HepG2 (cell line): ENCODE results near the gene DGUOK. TPM values are rescaled to one million over a fixed set of nuclear protein-coding genes. Genes with fewer than 3 reads are reported as not detected.
A peak's percentile ranks its signal among the peaks of the same experiment; 100 is the strongest.

Experiments used
- ATAC-seq: fragments of 200-7000 bp; cut with Tn5 transposase; 3 replicates; pipeline ENCODE4 v1.9.1; 2020; ENCODE audit warnings: mild to moderate bottlenecking, moderate library complexity
- BruUV-seq: library from RNA; stranded (reverse); fragments of 400-500 nt; replicated peaks from 2 replicates; lab custom pipeline; 2021; lab: Mats Ljungman, UMichigan
- CTCF ChIA-PET: fragments of 300-600 bp; formaldehyde crosslinking; extraction: SDS; loops from one replicate; lab custom pipeline; 2021; ENCODE audit warnings: low total read pairs, inconsistent platforms, low intra/inter-chr PET ratio; lab: Yijun Ruan, JAX
- POLR2A ChIA-PET: fragments of 350-600 bp; sonication (Branson Sonifier 250); formaldehyde crosslinking; loops from one replicate; lab custom pipeline; 2020; ENCODE audit warnings: antibody characterized with exemption, inconsistent platforms; lab: Yijun Ruan, JAX
- DNase-seq: peaks from one replicate; pipeline ENCODE4 v3.0.0-alpha.2; 2015; ENCODE audit warnings: low spot score
- FAIRE-seq: peaks from 3 replicates; lab custom pipeline; 2011; peaks lifted over from hg19 to GRCh38; lab: Jason Lieb, UNC
- H2AFZ ChIP-seq: one replicate; pipeline ENCODE4 v1.6.1; 2011; ENCODE audit warnings: low read length, inconsistent platforms
- H3K27ac ChIP-seq: fragments of 300-600 bp; 3 replicates; pipeline ENCODE4 v1.8.0; 2011; ENCODE audit warnings: mixed run types, mild to moderate bottlenecking, mixed read lengths, low read length, inconsistent platforms; ENCODE audit not compliant: insufficient read depth; ENCODE audit errors: extremely low read length
- H3K27me3 ChIP-seq, 2 experiments: fragments of 200-600 bp in 1 of 2; 2 replicates in 1 of 2; 3 replicates in 1 of 2; pipeline versions ENCODE4 v1.6.0 to v1.8.0; 2011; ENCODE audit warnings: low read length in 2 of 2, mild to moderate bottlenecking in 2 of 2, moderate library complexity in 2 of 2, inconsistent platforms in 1 of 2; ENCODE audit not compliant: insufficient read depth in 2 of 2, control insufficient read depth in 1 of 2
- H3K36me3 ChIP-seq, 2 experiments: fragments of 200-600 bp in 1 of 2; replicated peaks in 1 of 2; 2 replicates in 1 of 2; 3 replicates in 1 of 2; pipeline versions ENCODE4 v1.5.1 to v1.8.0; 2011; ENCODE audit warnings: low read length in 2 of 2, inconsistent platforms in 1 of 2; ENCODE audit not compliant: insufficient read depth in 2 of 2, control insufficient read depth in 1 of 2
- H3K4me1 ChIP-seq: 2 replicates; pipeline ENCODE4 v1.5.1; 2012; ENCODE audit warnings: low read length, inconsistent platforms; ENCODE audit not compliant: insufficient read depth
- H3K4me2 ChIP-seq: 2 replicates; pipeline ENCODE4 v1.6.0; 2011; ENCODE audit warnings: low read depth, low read length, inconsistent platforms
- H3K4me3 ChIP-seq, 3 experiments: fragments of 200-600 bp in 1 of 3; sonication (generic), shearing (Covaris generic) in 1 of 3; replicated peaks in 1 of 3; 2 replicates each; pipeline ENCODE4 v1.5.1; 2011 to 2016; ENCODE audit warnings: low read length in 3 of 3, inconsistent platforms in 2 of 3, low read depth in 2 of 3, mild to moderate bottlenecking in 2 of 3, control low read depth in 1 of 3, mixed read lengths in 1 of 3; ENCODE audit not compliant: insufficient read depth in 1 of 3
- H3K79me2 ChIP-seq: one replicate; pipeline ENCODE4 v1.6.1; 2011; ENCODE audit warnings: low read length, inconsistent platforms; ENCODE audit not compliant: insufficient read depth
- H3K9ac ChIP-seq: 2 replicates; pipeline ENCODE4 v1.6.0; 2011; ENCODE audit warnings: mild to moderate bottlenecking, low read depth, low read length, inconsistent platforms; ENCODE audit not compliant: insufficient read depth
- H3K9me3 ChIP-seq: 2 replicates; pipeline ENCODE4 v1.5.1; 2012; ENCODE audit warnings: mild to moderate bottlenecking, low read length
- H4K20me1 ChIP-seq: 2 replicates; pipeline ENCODE4 v1.6.0; 2011; ENCODE audit warnings: inconsistent platforms, mild to moderate bottlenecking, low read length, moderate library complexity; ENCODE audit not compliant: insufficient read depth
- FOSL1 ChIP-seq: sonication (generic); formaldehyde crosslinking; IDR thresholded peaks from 2 replicates; pipeline ENCODE4 v1.9.0; 2021; ENCODE audit warnings: missing genetic modification reagents, borderline replicate concordance
- HNRNPUL1 ChIP-seq: fragments of 200-400 bp; formaldehyde crosslinking; IDR thresholded peaks from 2 replicates; pipeline ENCODE4 v1.6.1; 2017; ENCODE audit warnings: low read depth, mild to moderate bottlenecking, low read length, moderate library complexity
- HOXA7 ChIP-seq: sonication (generic); formaldehyde crosslinking; IDR thresholded peaks from 2 replicates; pipeline ENCODE4 v1.8.1; 2022; ENCODE audit warnings: mild to moderate bottlenecking, missing genetic modification reagents, moderate library complexity
- KLF16 ChIP-seq, 2 experiments: sonication (generic) in 1 of 2; formaldehyde crosslinking in 1 of 2; IDR thresholded peaks; 2 replicates each; pipeline versions ENCODE4 v1.6.1 to v1.8.0; 2016 to 2023; ENCODE audit warnings: missing genetic modification reagents in 2 of 2, missing compliant biosample characterization in 1 of 2
- NR2F2 ChIP-seq: IDR thresholded peaks from 2 replicates; pipeline ENCODE4 v1.6.1; 2012; ENCODE audit warnings: low read depth, inconsistent platforms, borderline replicate concordance
- RAD51 ChIP-seq: fragments of 450-650 bp; IDR thresholded peaks from 2 replicates; pipeline ENCODE4 v1.6.1; 2016; ENCODE audit warnings: borderline replicate concordance
- TOE1 ChIP-seq: sonication (generic); formaldehyde crosslinking; IDR thresholded peaks from 2 replicates; pipeline ENCODE4 v1.4.0; 2020; ENCODE audit warnings: mild to moderate bottlenecking, missing genetic modification reagents
- ZBED4 ChIP-seq: sonication (generic); formaldehyde crosslinking; IDR thresholded peaks from 2 replicates; pipeline ENCODE4 v1.4.0; 2020; ENCODE audit warnings: missing genetic modification reagents, borderline replicate concordance
- ZFP82 ChIP-seq: sonication (generic); formaldehyde crosslinking; IDR thresholded peaks from 2 replicates; pipeline ENCODE4 v1.5.1; 2020; ENCODE audit warnings: mild to moderate bottlenecking, missing genetic modification reagents, borderline replicate concordance
- ZFP90 ChIP-seq: sonication (generic); formaldehyde crosslinking; IDR thresholded peaks from 2 replicates; pipeline ENCODE4 v1.8.0; 2022; ENCODE audit warnings: missing genetic modification reagents, mild to moderate bottlenecking, inconsistent platforms, borderline replicate concordance
- ZNF292 ChIP-seq: sonication (generic); formaldehyde crosslinking; IDR thresholded peaks from 2 replicates; pipeline ENCODE4 v1.8.1; 2022; ENCODE audit warnings: mild to moderate bottlenecking, low read depth, missing genetic modification reagents, borderline replicate concordance
- ZNF564 ChIP-seq: sonication (generic); formaldehyde crosslinking; IDR thresholded peaks from 2 replicates; pipeline ENCODE4 v1.8.1; 2023; ENCODE audit warnings: mild to moderate bottlenecking, missing genetic modification reagents
- WGBS: methylation state at CpG from one replicate; pipeline ENCODE4 v1.1.6; 2017; ENCODE audit warnings: low lambda C conversion rate; 5-methylcytosine and 5-hydroxymethylcytosine counted together
- in situ Hi-C: cut with HindIII; loops from 2 replicates; pipeline ENCODE4 v1.10.0; 2017; ENCODE audit warnings: low pct_unique_long_range_greater_than_20kb; ENCODE audit not compliant: extremely low pct_ligation_motif_present
- intact Hi-C: fragments of 100-400 bp; cut with micrococcal nuclease; formaldehyde crosslinking; loops from one replicate; pipeline ENCODE4 v1.10.0; 2022; ENCODE audit not compliant: unreplicated experiment
- polyA plus RNA-seq, 8 experiments: library from polyadenylated mRNA; depleted of rRNA in 3 of 8; stranded (reverse) in 7 of 8; unstranded in 1 of 8; fragments of >200 nt; fragmentation: Illumina TruSeq in 4 of 8; extraction: Trizol in 4 of 8; gene quantifications; 2 replicates each; pipeline versions ENCODE4 v1.2.1 to v1.2.3, GENCODE V29; 2011 to 2016; ENCODE audit warnings: low read depth in 4 of 8, missing spikeins in 1 of 8, mixed read lengths in 1 of 8; ENCODE audit not compliant: insufficient read depth in 1 of 8
- total RNA-seq, 5 experiments: library from RNA; depleted of rRNA; stranded (reverse); fragments of >200 nt; fragmentation: Illumina TruSeq; extraction: Trizol; gene quantifications; 2 replicates each; pipeline ENCODE4 v1.2.3, GENCODE V29; 2016; ENCODE audit warnings: low read depth in 1 of 5

DGUOK gene
- total and polyA plus RNA-seq, 2 of the 13 experiments (the other 11 are each of a cell fraction or from before 2014, with no cell fraction given), result 105 to 137 TPM

DNA sequence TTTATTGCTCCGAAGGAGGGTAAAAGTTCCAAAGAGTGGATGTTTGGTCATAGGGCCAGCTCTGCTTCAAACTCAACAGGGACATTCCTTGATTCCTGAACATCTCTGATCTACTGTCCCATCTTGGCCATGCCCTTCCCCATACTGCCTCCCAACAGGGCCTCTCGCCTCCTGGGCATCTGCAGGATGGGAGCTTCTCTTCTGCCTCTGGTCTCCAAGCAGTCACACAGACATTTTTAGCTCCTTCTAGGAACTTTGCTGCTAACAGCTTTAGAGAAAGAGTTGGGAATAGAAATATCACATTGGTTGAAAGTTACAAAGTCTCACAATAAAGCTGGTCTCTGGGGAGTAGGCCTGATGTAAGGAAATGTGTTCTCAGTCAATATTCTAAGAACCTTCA, 9.4 kb upstream of the DGUOK start:
- intact Hi-C loops, result no loop called here
- H3K4me3 ChIP-seq, result no peak overlapping the region
- ChIA-PET CTCF (no interaction called here), POLR2A (no interaction called here)
- no peak overlapping the region for H3K27ac ChIP-seq
- in situ Hi-C loops, result no loop called here
- BruUV-seq, result no TSS peak
- no peaks in the 10 kb centered on the region for H3K36me3 ChIP-seq
- H3K9me3 ChIP-seq, result no peaks in the 10 kb centered on the region
- H4K20me1 ChIP-seq, result no peaks in the 10 kb centered on the region
- no peak overlapping the region for H3K4me2 ChIP-seq
- H3K9ac ChIP-seq, result no peak overlapping the region
- no peak for ATAC-seq
- 5% methylated on average over 2 of the region's 2 CpGs for WGBS
- no peak for DNase-seq
- H3K4me1 ChIP-seq, result peaks cover 11% of the 10 kb centered on the region; the same call in 1 of the 2 replicates
- FAIRE-seq, result no peak
- TF ChIP-seq HOXA7 (no peak), RAD51 (no peak)
- H2AFZ ChIP-seq, result no peak overlapping the region
- H3K79me2 ChIP-seq, result no peaks in the 10 kb centered on the region
- H3K27me3 ChIP-seq, result peaks cover 2 to 8% of the 10 kb centered on the region in 2 experiments; a peak in 2 of 5 replicates

DNA sequence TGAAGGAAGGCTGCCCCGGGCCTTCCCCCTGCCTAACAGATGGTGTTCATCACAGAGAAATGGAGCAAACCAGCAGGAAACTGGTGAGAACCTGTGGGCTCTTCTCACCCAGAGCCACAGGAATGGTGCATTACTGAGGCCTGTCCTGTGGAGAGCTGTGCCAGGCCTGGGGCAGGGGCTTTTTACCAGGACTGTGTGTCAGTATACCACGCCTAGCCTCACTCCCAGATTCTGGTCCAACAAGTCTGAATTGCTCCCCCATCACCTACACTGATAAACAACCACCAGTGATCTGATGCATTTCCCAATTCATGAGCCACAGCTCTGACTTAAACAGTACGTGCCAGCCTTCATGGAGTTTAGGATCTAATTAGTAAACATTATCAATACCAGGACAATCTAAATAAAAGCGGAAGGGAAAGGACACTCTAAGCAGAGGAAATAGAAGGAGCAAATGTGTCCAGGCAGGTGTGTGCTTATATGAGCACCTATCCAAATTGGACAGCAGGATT, 8.9 kb upstream of the DGUOK start:
- H3K9ac ChIP-seq, result no peak overlapping the region
- H3K36me3 ChIP-seq, result no peaks in the 10 kb centered on the region
- no peaks in the 10 kb centered on the region for H3K9me3 ChIP-seq
- intact Hi-C loops, result no loop called here
- peaks cover 11% of the 10 kb centered on the region; the same call in 1 of the 2 replicates for H3K4me1 ChIP-seq
- in situ Hi-C loops, result no loop called here
- DNase-seq (no peak), FAIRE-seq (peak; percentile 26), ATAC-seq (no peak)
- H3K4me2 ChIP-seq, result no peak overlapping the region
- peaks cover 2 to 10% of the 10 kb centered on the region in 2 experiments; a peak in 3 of 5 replicates for H3K27me3 ChIP-seq
- ChIA-PET CTCF (no interaction called here), POLR2A (no interaction called here)
- no peak overlapping the region for H3K27ac ChIP-seq
- no peak overlapping the region for H2AFZ ChIP-seq
- H3K79me2 ChIP-seq, result no peaks in the 10 kb centered on the region
- no TSS peak for BruUV-seq
- no peak overlapping the region for H3K4me3 ChIP-seq
- WGBS, result 28% methylated on average over 4 of the region's 4 CpGs
- H4K20me1 ChIP-seq, result no peaks in the 10 kb centered on the region
- no peak for TF ChIP-seq TOE1 (CRISPR knock-in tag)
- no peak for TF ChIP-seq ZNF564
- TF ChIP-seq NR2F2, result no peak
- no peak for TF ChIP-seq ZNF292 (CRISPR knock-in tag)
- no peak for TF ChIP-seq KLF16 (CRISPR knock-in tag; IDR thresholded peaks at IDR 0.05)
- TF ChIP-seq ZFP90 (CRISPR knock-in tag), result no peak
- TF ChIP-seq ZBED4, result no peak
- no peak for TF ChIP-seq ZFP82 (CRISPR knock-in tag)
- TF ChIP-seq FOSL1 (CRISPR knock-in tag), result no peak
- TF ChIP-seq HNRNPUL1, result no peak
